HG03175 (cell line): ENCODE results near the gene DHRS1.
"Not testable (repeated sequence)": the region's sequence is repeated elsewhere in the genome, so short reads cannot be mapped to it uniquely, and the experiment has no call there.

Experiments
- ATAC-seq: cut with Tn5 transposase; IDR thresholded peaks from one replicate; pipeline ENCODE4 v1.9.1; 2021; ENCODE audit warnings: mild to moderate bottlenecking, moderate library complexity; ENCODE audit not compliant: unreplicated experiment

The DHRS1 gene

DNA sequence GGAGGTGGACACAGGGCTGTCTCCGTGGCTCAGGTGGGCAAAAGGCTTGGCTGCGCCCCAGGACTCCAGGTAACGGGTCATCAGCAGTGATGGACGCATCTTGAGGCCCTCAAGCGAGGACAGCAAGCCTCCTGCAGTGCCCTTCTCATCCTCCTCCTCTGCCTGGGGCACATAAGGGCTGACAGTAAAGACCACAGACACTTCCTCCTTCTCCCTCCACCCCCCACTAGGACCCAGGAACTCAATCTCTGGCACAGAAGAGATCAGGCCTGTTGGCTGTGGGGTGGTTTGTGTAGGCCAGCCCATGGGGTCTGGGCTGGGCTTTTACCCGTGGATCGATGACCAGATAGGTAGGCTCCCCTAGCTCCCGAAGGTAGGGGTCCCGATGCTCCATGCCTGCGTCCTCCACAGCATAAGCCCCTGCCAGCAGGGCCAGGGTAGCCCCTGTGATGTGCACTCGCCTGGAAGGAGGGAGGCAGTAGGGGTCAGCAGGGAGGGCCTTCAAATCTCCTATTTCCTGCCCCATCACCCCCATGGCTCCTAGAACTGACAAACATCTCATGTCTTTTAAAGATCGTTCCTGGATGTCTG, 29.6 kb upstream of the DHRS1 start:
- no peak for ATAC-seq

DNA sequence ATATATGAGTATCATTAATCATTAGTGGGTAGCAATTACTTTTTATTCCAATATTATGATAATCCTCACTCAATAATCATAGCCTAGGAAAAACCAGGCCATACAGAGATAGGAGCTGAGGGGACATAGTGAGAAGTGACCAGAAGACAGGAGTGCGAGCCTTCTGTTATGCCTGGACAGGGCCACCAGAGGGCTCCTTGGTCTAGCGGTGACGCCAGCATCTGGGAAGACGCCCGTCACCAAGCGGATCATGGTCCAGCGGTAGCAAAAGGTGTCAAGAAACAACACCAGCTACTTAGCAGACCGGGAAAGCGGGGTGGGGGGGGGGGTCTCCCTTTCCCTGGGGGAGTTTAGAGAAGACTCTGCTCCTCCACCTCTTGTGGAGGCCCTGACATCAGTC, 28.3 kb upstream of the DHRS1 start:
- not testable (repeated sequence) for ATAC-seq

DNA sequence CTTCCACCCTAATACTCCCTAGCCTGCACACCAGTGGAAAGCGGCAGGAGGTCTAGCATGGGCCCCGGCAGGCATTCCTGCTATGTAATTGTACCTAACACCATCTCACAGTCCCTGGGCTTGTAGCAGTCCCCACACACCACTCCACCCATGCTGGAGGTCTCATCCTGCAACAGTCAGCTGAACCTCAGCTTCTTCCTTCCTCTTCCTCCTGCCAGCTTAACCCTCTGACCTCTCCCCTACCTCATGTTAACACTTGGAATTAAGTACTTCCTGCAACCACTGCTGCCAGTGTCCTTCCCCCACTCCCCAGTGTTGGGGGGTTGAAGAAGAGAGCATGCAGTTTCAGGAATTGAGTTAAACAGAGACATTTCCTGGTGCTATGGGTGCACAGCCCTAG, 27.7 kb upstream of the DHRS1 start:
- ATAC-seq: no peak

DNA sequence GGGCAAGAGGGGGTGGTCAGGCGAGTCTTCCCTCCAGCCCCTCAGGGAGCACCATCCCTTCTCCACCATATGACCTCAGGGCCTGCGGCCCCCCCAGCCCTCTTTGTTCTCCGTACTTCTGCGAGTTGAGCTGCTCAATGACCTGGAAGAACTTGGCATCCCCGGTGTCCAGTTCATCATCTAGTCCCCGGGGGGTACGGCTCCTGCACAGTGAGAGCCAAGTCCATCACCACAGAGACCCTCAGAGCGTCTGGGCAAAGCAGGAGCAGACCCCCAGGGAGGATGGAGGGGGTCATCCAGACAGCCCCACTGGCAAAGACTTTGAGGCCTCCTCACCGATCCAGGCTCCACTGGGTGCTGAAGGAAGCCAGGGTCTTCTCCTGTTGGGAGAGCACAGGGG, 26.4 kb upstream of the DHRS1 start:
- ATAC-seq: no peak

DNA sequence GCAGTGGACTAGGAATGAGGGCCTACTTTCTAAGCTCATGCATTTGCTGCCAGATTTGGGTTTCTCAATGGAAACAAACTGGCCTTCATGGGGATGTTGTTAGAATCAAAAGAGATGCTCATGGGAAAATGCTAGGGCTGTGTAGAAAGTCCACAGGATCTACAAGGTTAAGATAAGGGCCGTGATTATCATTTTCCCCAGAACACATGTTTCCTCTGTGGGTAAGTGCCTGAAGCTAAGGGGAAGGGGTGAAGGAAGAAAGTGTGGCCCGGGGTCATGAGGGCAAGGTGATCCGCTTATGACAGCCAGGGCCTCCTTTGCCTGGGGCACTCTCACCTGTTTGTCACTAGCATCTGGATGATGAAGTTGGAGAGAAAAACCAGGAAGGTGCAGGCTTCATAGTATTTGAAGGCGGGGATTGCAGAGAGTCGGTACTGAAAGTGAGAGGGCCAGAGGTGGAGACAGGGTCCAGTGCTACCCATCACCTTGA, 25.5 kb upstream of the DHRS1 start:
- ATAC-seq: no peak

DNA sequence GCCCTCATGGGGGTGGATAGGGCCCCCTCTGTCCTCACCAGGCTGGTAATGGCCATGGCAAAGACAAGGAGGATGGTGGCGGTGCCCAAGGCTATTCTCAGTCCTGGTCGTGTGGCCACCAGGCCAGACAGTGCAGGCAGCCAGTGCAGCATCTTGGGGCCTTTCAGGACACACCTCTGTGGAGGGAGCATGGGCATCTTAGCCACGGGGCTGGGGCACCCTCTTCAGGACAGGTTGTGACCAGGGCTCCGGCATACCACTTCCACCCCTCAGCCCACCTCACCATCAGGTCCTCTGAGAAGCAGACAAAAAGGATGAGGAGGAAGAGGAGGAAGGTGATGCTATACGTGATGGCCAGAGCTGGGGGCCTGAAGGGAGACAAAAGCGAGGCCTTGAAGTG, 24.4 kb upstream of the DHRS1 start:
- no peak for ATAC-seq

DNA sequence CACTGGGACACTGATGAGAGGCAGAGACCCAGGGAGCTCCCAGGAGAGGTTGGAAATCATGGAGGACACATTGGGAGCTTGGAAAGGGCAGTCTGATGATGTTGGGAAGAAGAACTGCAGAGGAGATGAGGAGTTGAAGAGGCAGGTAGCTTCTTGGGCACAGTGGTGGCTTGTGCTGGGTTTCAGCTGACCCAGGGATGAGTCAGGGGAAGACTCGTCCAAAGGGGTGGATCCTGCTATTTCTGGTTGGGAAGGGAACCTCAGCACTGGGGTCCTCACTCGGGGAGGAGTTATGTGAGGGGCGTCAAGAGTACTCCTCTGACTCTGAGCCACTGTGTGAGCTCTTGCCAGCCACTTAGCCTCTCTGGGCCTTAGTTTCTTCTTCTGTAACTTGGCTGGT, 23.8 kb upstream of the DHRS1 start:
- no peak for ATAC-seq

DNA sequence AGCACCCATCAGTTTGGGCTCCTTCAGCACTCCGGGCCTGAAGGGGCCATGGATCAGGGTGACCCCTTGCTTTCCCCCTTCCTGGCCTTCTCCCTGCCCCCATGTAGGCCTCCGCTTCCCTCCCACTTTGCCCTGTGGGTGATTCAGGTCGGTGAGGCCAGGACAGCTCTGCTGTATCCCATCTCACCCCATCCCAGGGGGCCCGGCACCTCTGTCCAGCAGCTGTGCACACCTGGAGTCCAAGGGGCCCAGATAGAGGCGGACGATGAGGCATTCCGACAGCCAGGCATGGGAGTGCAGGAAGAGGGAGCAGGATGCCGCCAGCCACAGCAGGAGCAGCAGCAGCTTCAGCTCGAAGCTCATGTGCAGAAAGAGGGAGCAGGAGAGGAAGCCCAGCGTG, 23.1 kb upstream of the DHRS1 start:
- ATAC-seq: no peak

DNA sequence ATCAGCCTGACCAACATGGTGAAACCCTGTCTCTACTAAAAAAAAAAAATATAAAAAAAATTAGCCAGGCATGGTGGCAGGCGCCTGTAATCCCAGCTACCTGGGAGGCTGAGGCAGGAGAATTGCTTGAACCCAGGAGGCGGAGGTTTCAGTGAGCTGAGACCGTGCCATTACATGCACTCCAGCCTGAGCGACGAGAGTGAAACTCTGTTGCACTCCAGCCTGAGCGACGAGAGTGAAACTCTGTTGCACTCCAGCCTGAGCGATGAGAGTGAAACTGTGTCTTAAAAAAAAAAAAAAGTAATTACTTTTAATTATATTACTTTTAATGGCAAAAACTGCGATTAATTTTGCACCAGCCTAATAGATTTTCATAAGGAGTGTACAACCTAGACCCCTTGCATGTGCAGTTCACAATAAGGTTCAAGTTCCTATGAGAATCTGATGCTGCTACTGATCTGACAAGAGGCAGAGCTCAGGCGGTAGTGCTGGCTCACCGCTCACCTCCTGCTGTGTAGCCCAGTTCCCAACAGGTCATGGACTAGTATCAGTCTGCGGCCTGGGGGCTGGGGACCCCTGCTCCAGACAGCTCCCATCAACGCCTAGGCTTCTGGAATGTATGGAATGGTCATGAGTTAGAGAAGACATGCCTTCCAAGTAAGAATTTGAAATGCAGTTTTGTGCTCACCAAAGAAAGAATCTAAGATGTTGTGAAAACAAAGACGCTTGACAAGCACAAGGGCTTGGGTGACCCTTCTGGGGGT, 21.8 kb upstream of the DHRS1 start:
- no peak for ATAC-seq

DNA sequence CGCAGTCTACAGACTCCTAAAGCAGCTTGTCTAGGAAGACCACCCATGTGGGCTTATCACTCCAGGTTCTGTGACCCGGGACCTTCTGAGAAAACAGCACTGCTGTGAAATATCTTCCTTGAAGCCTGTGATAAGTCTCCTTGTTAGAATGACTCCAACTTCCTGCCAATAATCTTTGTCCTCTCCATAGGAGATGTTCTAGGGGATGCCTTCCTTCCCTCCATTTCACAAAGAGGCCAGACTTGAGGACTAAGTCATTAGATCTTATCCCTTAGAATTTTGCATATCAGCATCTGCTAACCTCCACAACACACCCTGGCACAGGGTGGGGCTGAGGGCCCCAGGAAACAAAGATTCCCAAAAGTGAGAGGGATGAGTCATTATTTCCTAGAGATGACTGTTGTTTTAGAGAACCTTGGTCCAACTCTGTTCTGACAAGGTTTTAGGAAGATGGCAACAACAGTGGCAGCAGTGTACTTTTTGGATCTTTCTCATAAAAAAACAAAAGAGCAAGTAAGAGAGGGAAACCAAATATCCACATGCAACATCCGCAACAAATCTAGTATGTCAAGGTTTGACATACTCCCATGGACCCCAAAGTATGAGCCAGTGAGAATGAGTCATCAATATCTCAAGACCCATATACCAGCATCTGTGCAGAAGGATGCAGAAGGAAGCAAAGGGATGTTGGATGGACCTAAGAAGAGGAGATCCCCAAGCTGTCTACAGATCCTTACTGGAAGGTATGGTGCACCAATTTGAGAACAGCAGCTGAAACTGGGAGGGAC, 17.8 kb upstream of the DHRS1 start:
- ATAC-seq: no peak

DNA sequence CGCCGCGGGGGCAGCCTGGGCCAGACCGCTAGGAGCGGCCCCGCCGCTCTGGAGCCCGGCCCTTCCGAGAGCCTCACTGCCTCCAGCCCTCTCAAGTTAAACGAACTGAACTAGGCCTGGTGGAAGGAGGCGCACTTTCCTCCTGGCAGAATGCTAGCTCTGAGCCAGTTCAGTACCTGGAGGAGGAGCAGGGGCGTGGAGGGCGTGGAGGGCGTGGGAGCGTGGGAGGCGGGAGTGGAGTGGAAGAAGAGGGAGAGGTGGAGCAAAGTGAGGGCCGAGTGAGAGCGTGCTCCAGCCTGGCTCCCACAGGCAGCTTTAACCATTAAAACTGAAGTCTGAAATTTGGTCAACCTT, 17.0 kb upstream of the DHRS1 start:
- ATAC-seq: no peak

DNA sequence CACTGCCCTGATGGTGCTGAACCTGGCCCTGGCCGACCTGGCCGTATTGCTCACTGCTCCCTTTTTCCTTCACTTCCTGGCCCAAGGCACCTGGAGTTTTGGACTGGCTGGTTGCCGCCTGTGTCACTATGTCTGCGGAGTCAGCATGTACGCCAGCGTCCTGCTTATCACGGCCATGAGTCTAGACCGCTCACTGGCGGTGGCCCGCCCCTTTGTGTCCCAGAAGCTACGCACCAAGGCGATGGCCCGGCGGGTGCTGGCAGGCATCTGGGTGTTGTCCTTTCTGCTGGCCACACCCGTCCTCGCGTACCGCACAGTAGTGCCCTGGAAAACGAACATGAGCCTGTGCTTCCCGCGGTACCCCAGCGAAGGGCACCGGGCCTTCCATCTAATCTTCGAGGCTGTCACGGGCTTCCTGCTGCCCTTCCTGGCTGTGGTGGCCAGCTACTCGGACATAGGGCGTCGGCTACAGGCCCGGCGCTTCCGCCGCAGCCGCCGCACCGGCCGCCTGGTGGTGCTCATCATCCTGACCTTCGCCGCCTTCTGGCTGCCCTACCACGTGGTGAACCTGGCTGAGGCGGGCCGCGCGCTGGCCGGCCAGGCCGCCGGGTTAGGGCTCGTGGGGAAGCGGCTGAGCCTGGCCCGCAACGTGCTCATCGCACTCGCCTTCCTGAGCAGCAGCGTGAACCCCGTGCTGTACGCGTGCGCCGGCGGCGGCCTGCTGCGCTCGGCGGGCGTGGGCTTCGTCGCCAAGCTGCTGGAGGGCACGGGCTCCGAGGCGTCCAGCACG, 16.4 kb upstream of the DHRS1 start:
- ATAC-seq: no peak

DNA sequence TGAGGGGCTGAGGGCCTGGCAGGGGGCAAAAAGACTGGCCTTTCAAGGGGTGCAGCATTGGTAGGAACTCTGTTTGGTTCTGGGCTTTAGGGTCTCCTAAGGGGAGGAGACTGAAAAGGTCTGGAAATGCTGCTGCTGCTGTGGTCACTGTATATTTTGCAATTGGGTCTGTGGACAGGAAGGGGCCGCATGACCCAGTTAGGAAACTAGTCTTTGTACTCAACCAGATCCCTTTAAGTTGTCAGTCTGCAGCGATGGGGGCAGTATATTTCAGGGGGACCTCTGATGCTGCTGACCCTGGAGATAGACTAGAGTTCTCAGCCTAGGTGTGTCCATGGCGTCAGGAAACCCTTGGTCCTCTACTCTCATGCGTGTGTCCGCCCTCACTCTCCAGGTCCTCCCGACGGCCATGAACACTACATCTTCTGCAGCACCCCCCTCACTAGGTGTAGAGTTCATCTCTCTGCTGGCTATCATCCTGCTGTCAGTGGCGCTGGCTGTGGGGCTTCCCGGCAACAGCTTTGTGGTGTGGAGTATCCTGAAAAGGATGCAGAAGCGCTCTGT, 15.7 kb upstream of the DHRS1 start:
- no peak for ATAC-seq

DNA sequence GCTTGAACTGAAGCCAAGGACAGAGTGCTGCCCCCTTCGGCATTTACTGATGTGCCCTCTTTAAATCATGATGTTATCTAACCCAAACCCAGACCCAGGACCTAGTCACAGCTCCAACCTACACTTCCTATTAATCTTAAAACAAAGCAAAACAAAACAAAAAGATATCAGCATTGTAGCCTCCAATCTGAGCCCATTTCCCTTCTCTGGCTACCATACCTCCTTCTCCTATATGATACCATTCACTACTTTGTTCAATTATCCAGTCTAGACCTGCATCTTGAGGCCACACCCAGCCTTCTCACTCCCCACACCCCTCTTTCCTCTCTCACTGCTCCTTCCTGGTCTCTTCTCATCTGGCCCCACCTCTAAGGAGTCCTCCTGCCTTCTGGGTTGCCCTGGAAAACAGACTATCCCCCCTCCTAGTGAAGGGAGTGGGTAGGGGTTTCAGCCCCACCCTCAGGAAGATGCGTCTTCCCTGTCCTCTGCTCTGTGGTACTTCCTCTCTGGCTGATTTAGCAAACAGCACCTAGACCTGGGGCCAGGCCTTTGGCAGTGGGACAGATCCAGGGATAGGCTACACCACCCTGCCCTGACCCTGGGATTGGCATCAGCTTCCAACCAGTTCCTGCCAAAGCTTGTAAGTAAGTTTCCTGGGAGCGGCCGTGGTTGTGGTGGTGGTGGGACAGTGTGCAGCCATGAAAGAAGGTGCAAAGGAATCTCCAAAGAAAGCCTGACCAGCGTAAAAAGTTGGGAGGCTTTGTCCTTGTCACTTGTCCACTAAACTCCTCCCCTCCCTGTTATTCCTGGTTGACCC, 15.0 kb upstream of the DHRS1 start:
- no peak for ATAC-seq

DNA sequence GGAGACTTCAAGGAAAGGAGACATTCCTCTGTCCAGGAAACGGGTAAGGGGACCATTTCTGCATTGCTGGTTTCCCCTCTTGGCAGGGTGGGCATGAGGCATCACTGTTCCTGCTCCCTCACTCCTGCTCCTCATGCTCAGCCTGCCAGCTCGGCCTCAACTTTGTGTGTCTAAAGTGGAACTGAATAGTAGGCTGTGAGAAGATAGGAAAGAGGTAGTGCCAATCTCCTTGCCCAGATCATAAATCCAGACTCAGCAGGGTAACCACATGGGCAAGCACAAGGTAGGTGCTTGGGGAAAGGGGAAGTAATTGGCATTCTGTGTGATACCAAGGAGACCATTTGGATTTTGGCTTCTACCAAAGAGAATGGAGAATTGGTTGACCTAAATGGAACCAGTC, 14.3 kb upstream of the DHRS1 start:
- ATAC-seq: no peak

DNA sequence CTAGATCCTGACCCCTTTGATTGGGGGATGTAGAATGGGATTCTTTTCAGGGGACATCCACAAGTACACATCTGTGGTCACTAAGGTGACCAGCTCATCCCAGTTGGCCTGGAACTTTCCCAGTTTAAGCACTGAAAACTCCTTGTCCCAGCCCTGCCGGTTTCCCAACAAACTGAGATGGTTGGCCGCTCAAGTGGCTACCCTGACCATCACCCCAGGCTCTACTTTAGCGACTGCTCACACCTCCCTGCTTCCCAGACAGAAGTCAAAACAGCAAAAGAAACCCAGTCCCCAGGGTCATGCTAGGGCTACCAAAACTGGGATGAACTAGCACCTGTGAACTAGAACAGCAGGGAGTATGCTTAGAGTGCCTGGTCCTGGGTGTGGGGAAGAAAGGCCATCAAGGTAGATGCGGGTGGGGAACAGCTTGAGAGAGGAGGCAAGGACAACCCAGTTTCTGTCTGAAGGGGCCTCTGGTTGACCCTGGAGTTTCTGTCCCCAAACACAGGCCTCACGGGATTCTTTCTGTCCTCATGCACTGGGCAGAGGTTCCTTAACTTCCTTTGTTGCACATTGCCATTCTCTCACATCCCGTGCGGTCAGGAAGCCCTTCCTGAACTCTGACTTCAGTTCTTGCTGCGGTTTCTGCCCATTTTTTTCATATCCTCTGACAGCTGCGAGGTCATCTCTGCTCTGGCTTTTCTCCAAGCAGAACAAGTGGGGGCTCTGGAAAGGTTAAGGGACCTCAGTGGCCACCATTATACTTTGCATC, 13.3 kb upstream of the DHRS1 start:
- no peak for ATAC-seq

DNA sequence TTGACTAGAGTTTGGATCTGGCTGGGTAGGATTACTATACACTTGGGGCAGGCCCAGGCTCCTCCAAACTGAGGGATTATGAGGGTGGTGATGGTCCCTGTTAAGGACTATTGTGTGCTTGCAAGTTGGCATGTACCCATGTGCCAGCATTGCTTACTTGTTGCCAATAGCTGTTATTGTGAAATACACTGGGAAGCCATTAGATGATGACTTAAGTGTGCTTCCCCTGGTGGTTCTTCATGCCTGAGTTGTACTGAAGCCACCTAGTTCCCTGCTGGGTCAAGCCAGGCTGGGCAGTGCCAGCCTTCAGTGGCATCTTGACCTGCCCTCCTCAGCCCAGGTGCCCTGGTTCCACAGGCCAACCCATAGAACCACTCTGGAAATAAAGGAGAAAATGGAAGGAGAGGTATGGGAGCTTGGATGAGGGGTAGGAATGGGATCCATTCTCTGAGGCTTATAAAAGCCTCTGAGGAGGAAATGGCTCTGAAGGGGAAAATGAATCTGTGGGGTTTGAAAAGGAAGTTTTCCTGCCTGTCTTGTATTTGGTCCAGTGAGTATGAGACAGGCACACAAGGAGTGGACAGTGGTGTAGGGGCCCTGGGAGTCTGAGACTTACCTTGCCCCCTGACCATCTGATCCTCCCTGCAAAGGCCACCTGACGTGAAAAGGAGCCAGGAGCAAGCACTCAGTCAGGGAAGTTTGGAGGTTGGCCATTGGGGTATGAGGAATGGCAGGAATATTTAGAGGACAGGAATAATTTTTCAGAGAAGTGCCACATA, 12.4 kb upstream of the DHRS1 start:
- no peak for ATAC-seq
